PFSK-1 (cell line): Measurements from ENCODE around the gene PLAGL2.

Experiments used
- FOXP2 ChIP-seq: optimal IDR thresholded peaks from 2 replicates; pipeline ENCODE3; 2011; ENCODE audit warnings: borderline replicate concordance, control low read depth, inconsistent platforms; ENCODE audit not compliant: insufficient read depth; ENCODE audit errors: extremely low read length, extremely low read depth
- POLR2AphosphoS5 ChIP-seq: IDR thresholded peaks from 2 replicates; pipeline ENCODE4 v1.6.1; 2012; ENCODE audit warnings: low read depth, mild to moderate bottlenecking, control low read depth, low read length, moderate library complexity
- REST ChIP-seq, 2 experiments: IDR thresholded peaks; 2 replicates each; pipeline versions ENCODE4 v1.6.1 to v1.8.0; 2011 to 2012; ENCODE audit warnings: low read depth in 2 of 2, low read length in 2 of 2, control low read depth in 1 of 2, inconsistent platforms in 1 of 2, mild to moderate bottlenecking in 1 of 2, moderate library complexity in 1 of 2; ENCODE audit not compliant: insufficient read depth in 1 of 2
- SIN3A ChIP-seq: IDR thresholded peaks from 2 replicates; pipeline ENCODE4 v1.6.1; 2012; ENCODE audit warnings: mild to moderate bottlenecking, low read length, moderate library complexity, borderline replicate concordance; ENCODE audit not compliant: insufficient read depth
- TAF1 ChIP-seq: IDR thresholded peaks from 2 replicates; pipeline ENCODE4 v1.6.1; 2012; ENCODE audit warnings: low read length, control low read depth, borderline replicate concordance; ENCODE audit not compliant: insufficient read depth

Gene PLAGL2

GRCh38 chr20:32230707-32231106 lies 23.2 kb upstream of the PLAGL2 start:
- TF ChIP-seq FOXP2, result no peak
- TF ChIP-seq TAF1, result no peak
- no peak for TF ChIP-seq POLR2AphosphoS5
- TF ChIP-seq SIN3A, result no peak
- no peak for TF ChIP-seq REST (IDR thresholded peaks at IDR 0.05; ENCODE audit: insufficient read depth in 1 of 2, low read depth in 2 of 2, low read length in 2 of 2)

- TF ChIP-seq REST (IDR thresholded peaks at IDR 0.05; ENCODE audit: insufficient read depth in 1 of 2, low read depth in 2 of 2, low read length in 2 of 2) (no peak), FOXP2 (no peak), POLR2AphosphoS5 (no peak), SIN3A (no peak), TAF1 (no peak)
Measured at GRCh38 chr20:32229251-32229747, 21.8 kb upstream of the PLAGL2 start.

- TF ChIP-seq FOXP2 (no peak), POLR2AphosphoS5 (no peak), SIN3A (no peak), TAF1 (no peak), REST (IDR thresholded peaks at IDR 0.05; ENCODE audit: insufficient read depth in 1 of 2, low read depth in 2 of 2, low read length in 2 of 2) (no peak)
Measured at GRCh38 chr20:32227744-32228688, 20.5 kb upstream of the PLAGL2 start.

DNA sequence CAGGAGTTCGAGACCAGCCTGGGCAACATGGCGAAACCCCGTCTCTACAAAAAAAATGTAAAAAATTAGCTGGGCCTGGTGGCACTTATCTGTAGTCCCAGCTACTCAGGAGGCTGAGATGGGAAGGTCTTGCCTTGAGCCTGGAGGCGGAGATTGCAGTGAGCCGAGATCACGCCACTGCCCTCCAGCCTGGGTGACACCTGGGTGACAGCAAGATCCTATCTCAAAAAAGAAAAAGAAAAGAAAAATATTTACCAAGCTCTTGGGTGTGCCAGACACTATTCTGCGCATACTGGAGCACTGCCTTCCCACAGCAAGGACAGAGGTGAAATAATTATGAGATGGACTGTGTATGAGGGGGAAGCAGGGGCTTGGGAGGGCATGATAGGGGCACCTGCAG lies 19.8 kb upstream of the PLAGL2 start:
- TF ChIP-seq TAF1 (no peak), SIN3A (no peak), FOXP2 (no peak), REST (IDR thresholded peaks at IDR 0.05; ENCODE audit: insufficient read depth in 1 of 2, low read depth in 2 of 2, low read length in 2 of 2) (no peak), POLR2AphosphoS5 (no peak)
